Psoas muscle (tissue), 8 donors: ENCODE measurements around the gene NOC2L. TPM values are rescaled to one million over a fixed set of nuclear protein-coding genes. Genes with fewer than 3 reads are reported as not detected.
A peak's percentile ranks its signal among the peaks of the same experiment; 100 is the strongest.

Source experiments
- ATAC-seq, 4 donors: fragments of 200-7000 bp; cut with Tn5 transposase; one replicate each; pipeline ENCODE4 v1.9.1; 2020; ENCODE audit warnings: moderate library complexity in 3 of 4, mild to moderate bottlenecking in 2 of 4
- DNase-seq, 2 donors: peaks; one replicate each; pipeline ENCODE4 v3.0.0-alpha.2; 2020
- H3K27ac ChIP-seq: fragments of 200-600 bp; one replicate; pipeline ENCODE4 v1.8.0; 2022
- H3K27me3 ChIP-seq, 3 donors: fragments of 200-600 bp in 1 of 3; one replicate each; pipeline versions ENCODE4 v1.6.1 to v1.8.0; 2013 to 2022; ENCODE audit warnings: low read length in 2 of 3, mild to moderate bottlenecking in 2 of 3, moderate library complexity in 1 of 3; ENCODE audit not compliant: insufficient read depth in 3 of 3
- H3K36me3 ChIP-seq, 2 donors: fragments of 200-600 bp in 1 of 2; one replicate each; pipeline versions ENCODE4 v1.6.1 to v1.8.0; 2013 to 2022; ENCODE audit warnings: low read depth in 1 of 2, mild to moderate bottlenecking in 1 of 2, moderate library complexity in 1 of 2; ENCODE audit not compliant: insufficient read depth in 1 of 2
- H3K4me1 ChIP-seq: fragments of 200-600 bp; one replicate; pipeline ENCODE4 v1.8.0; 2022
- H3K4me3 ChIP-seq: fragments of 200-600 bp; one replicate; pipeline ENCODE4 v1.8.0; 2022; ENCODE audit warnings: mild to moderate bottlenecking
- H3K9me3 ChIP-seq: fragments of 200-600 bp; one replicate; pipeline ENCODE4 v1.8.0; 2022
- CTCF ChIP-seq: fragments of 200-600 bp; IDR thresholded peaks from one replicate; pipeline ENCODE4 v1.8.0; 2022; ENCODE audit warnings: antibody characterized with exemption
- whole genome bisulfite sequencing, 3 donors: extraction: QIAGEN DNeasy Blood & Tissue Kit; methylation state at CpG; one replicate each; pipeline versions ENCODE4 v1.1.6 to v1.1.7; 2013; 5-methylcytosine and 5-hydroxymethylcytosine counted together
- intact Hi-C, 2 donors: fragments of 100-400 bp; cut with DNase I; formaldehyde crosslinking; loops; one replicate each; pipeline versions ENCODE4 v1.11.0 to v1.14.2; 2022
- polyA plus RNA-seq, 3 donors: library from polyadenylated mRNA; stranded (reverse); fragments of 200-250 nt; gene quantifications; one replicate each; pipeline ENCODE4 v1.2.3, GENCODE V29; 2013
- total RNA-seq, 4 donors: library from RNA; stranded (reverse); fragmentation: NEBNext Ultra II Directional in 2 of 4; extraction: Animal tissue kit (Norgen Biotek cat#: 25700) in 2 of 4; gene quantifications; one replicate each; pipeline versions ENCODE4 v1.2.1 to v1.2.4, GENCODE V29; 2021 to 2023
- donor health status: healthy with polysubstance abuse.
- donor health status: DM: no; HTN: no; CAD: no; lungs with moderate emphysema.
- donor health status: Bipolar disorder and iron deficiency.
- donor health status: healthy.
- donor health status: DM: yes; HTN: yes; CAD: no.
- donor health status: DM: no; HTN: no; CAD: no.
- donor health status: DM: no; HTN: no; CAD: no.
- donor health status: DM: yes; HTN: yes; CAD: no.

NOC2L gene
- total and polyA plus RNA-seq, 7 donors: 61.4 to 106 (median 85.3) TPM

- ATAC-seq: no peak
- intact Hi-C loops: loop anchor here in 1 of 2 donors (5.0 kb wide), 1 partner anchor 73 kb away; no protein-coding TSS in a partner anchor
- no peak overlapping the region for H3K4me3 ChIP-seq
- peaks cover 0 to 10% (median 0%) of the 10 kb centered on the region in 3 donors for H3K27me3 ChIP-seq
- peaks cover 22% of the 10 kb centered on the region for H3K4me1 ChIP-seq
- no peak for TF ChIP-seq CTCF
- no peaks in the 10 kb centered on the region for H3K36me3 ChIP-seq
- H3K9me3 ChIP-seq: no peaks in the 10 kb centered on the region
- DNase-seq: no peak
- 51 to 61% (median 61%) methylated on average over 8 to 9 of the region's 9 CpGs for WGBS, 3 donors
- H3K27ac ChIP-seq: no peak overlapping the region
Observed at GRCh38 chr1:975365-975764, 16.3 kb upstream of the NOC2L start.

- Histone ChIP-seq H3K4me3 (no peak overlapping the region), H3K27me3 (peaks cover 0 to 14% (median 0%) of the 10 kb centered on the region in 3 donors), H3K9me3 (no peaks in the 10 kb centered on the region), H3K36me3 (no peaks in the 10 kb centered on the region), H3K27ac (no peak overlapping the region), H3K4me1 (peaks cover 16% of the 10 kb centered on the region)
- no peak for TF ChIP-seq CTCF
- DNase-seq: peak in 1 of 2 donors; percentile 61
- intact Hi-C loops: loop anchor here in 1 of 2 donors (5.0 kb wide), 1 partner anchor 73 kb away; no protein-coding TSS in a partner anchor
- 29 to 46% (median 30%) methylated on average over 16 to 17 of the region's 17 CpGs for WGBS, 3 donors
- ATAC-seq: peak in 1 of 4 donors; percentile 1
Observed at GRCh38 chr1:974687-975328, 15.8 kb upstream of the NOC2L start.

DNA sequence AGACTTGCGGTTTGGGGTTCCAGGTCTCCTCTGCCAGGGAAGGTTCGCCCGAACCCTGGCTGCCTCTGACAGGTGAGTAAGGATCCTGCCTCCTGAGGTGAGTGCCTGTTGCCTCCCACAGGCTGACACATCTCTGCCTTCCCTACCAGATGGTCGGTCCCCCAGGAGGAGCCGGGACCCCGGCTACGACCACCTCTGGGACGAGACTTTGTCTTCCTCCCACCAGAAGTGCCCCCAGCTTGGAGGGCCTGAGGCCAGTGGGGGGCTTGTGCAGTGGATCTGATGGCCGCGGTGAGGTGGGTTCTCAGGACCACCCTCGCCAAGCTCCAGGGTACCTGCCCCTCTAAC lies 15.2 kb upstream of the NOC2L start:
- H3K4me1 ChIP-seq: peaks cover 11% of the 10 kb centered on the region
- 51 to 53% (median 52%) methylated on average over 10 to 11 of the region's 11 CpGs for WGBS, 3 donors
- intact Hi-C loops: no loop called here

DNA sequence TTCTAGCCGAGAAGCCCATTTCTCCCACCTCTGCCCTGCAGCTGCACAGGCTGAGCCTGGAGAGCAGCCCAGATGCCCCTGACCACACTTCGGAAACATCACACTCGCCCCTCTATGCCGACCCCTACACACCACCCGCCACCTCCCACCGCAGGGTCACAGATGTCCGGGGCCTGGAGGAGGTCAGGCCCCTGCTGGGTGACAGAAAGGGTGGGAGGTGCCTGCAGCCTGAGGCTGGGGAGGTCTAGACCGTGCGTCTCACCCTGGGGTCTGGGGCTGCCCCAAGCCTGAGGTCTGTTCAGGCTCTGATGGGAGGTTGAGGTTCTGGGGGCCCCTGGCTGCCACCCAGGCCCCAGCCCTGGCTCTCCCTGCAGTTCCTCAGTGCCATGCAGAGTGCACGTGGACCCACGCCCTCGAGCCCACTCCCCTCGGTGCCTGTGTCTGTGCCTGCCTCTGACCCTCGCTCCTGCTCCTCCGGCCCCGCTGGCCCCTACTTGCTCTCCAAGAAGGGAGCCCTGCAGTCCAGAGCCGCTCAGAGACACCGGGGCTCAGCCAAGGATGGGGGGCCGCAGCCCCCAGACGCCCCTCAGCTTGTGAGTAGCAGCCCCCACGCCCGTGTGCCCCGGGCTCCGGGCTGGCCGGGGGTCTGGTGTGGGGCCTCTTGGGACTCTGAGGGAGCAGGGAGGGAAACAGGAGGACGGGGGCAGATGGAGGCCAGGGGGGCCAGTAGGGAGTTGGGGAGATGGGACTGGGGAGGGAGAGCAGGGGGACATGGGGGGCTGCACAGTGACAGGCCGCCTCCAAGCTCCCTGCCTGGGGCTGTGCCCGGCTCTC lies 14.6 kb upstream of the NOC2L start:
- peaks cover 0 to 15% (median 1%) of the 10 kb centered on the region in 3 donors for H3K27me3 ChIP-seq
- ATAC-seq: peak in 3 of 4 donors; percentile 17 to 29 (median 20)
- no peaks in the 10 kb centered on the region for H3K36me3 ChIP-seq
- H3K27ac ChIP-seq: no peak overlapping the region
- DNase-seq: peak in 1 of 2 donors; percentile 64
- 41 to 52% (median 42%) methylated on average over 27 to 28 of the region's 28 CpGs for WGBS, 3 donors
- no peak overlapping the region for H3K4me3 ChIP-seq
- intact Hi-C loops: no loop called here
- peaks cover 5% of the 10 kb centered on the region for H3K4me1 ChIP-seq
- no peak for TF ChIP-seq CTCF
- no peaks in the 10 kb centered on the region for H3K9me3 ChIP-seq

More for the DNA sequence above, 15.2 kb upstream of the NOC2L start:
- Histone ChIP-seq H3K4me3 (no peak overlapping the region), H3K27me3 (peaks cover 0 to 14% (median 0%) of the 10 kb centered on the region in 3 donors), H3K27ac (no peak overlapping the region), H3K9me3 (no peaks in the 10 kb centered on the region), H3K36me3 (no peaks in the 10 kb centered on the region)
- TF ChIP-seq CTCF: no peak
- no peak for DNase-seq
- peak in 3 of 4 donors; percentile 3 to 8 (median 6) for ATAC-seq
